ENCODE measurements around the gene MCFD2. TPM values are rescaled to one million over a fixed set of nuclear protein-coding genes. Genes with fewer than 3 reads are reported as not detected.

Gene MCFD2
- total RNA-seq = 100 to 1,000 TPM in 2 of 4 donors, 10 to 100 TPM in 2; 44.8 to 141 (median 107) TPM

GRCh38 chr2:46915281-46915810 is at the start of gene MCFD2:
Gene MCFD2 (minus strand): TSS chr2:46915806. CDS start chr2:46909171, 6,635 bp downstream.
- intact Hi-C loops (cut with DNase I; ENCODE audit: low total_unique reads) = no loop called here
- H3K27ac ChIP-seq = peak within 1 kb of the TSS; percentile 95 to 98
- no peaks in the 10 kb centered on the region for H3K27me3 ChIP-seq
- no peaks in the 10 kb centered on the region for H3K36me3 ChIP-seq
- peaks cover 0 to 13% of the 10 kb centered on the region in 2 donors for H3K4me1 ChIP-seq
- H3K4me3 ChIP-seq = peak within 1 kb of the TSS; percentile 96 to 98
- no peak for TF ChIP-seq POLR2A (IDR thresholded peaks at IDR 0.05)
- TF ChIP-seq, protein P1, sequence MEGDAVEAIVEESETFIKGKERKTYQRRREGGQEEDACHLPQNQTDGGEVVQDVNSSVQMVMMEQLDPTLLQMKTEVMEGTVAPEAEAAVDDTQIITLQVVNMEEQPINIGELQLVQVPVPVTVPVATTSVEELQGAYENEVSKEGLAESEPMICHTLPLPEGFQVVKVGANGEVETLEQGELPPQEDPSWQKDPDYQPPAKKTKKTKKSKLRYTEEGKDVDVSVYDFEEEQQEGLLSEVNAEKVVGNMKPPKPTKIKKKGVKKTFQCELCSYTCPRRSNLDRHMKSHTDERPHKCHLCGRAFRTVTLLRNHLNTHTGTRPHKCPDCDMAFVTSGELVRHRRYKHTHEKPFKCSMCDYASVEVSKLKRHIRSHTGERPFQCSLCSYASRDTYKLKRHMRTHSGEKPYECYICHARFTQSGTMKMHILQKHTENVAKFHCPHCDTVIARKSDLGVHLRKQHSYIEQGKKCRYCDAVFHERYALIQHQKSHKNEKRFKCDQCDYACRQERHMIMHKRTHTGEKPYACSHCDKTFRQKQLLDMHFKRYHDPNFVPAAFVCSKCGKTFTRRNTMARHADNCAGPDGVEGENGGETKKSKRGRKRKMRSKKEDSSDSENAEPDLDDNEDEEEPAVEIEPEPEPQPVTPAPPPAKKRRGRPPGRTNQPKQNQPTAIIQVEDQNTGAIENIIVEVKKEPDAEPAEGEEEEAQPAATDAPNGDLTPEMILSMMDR (IDR thresholded peaks at IDR 0.05) = no peak
- no peak for DNase-seq
- H3K9me3 ChIP-seq = no peaks in the 10 kb centered on the region

GRCh38 chr2:46964835-46965560 is 49.4 kb upstream of the MCFD2 start:
- H3K4me1 ChIP-seq = peaks cover 3 to 10% of the 10 kb centered on the region in 2 donors
- intact Hi-C loops (cut with DNase I; ENCODE audit: low total_unique reads) = no loop called here
- no peak for DNase-seq

GRCh38 chr2:46963941-46964673 is 48.5 kb upstream of the MCFD2 start:
- TF ChIP-seq, protein P1 (IDR thresholded peaks at IDR 0.05) = no peak
- no peak for TF ChIP-seq POLR2A (IDR thresholded peaks at IDR 0.05)
- intact Hi-C loops (cut with DNase I; ENCODE audit: low total_unique reads) = no loop called here
- Histone ChIP-seq H3K4me3 (no peak overlapping the region), H3K9me3 (no peaks in the 10 kb centered on the region), H3K4me1 (peaks cover 0 to 5% of the 10 kb centered on the region in 2 donors), H3K36me3 (no peaks in the 10 kb centered on the region), H3K27ac (peak overlapping the region; percentile 26 to 43), H3K27me3 (no peaks in the 10 kb centered on the region)
- no peak for DNase-seq

More at GRCh38 chr2:46964835-46965560, 49.4 kb upstream of the MCFD2 start:
- H3K9me3 ChIP-seq = no peaks in the 10 kb centered on the region
- no peaks in the 10 kb centered on the region for H3K36me3 ChIP-seq
- no peaks in the 10 kb centered on the region for H3K27me3 ChIP-seq
- TF ChIP-seq POLR2A (IDR thresholded peaks at IDR 0.05) = no peak
- TF ChIP-seq, protein P1 (IDR thresholded peaks at IDR 0.05) = no peak
- no peak overlapping the region for H3K4me3 ChIP-seq
- H3K27ac ChIP-seq = peak overlapping the region; percentile 26 to 43

DNA sequence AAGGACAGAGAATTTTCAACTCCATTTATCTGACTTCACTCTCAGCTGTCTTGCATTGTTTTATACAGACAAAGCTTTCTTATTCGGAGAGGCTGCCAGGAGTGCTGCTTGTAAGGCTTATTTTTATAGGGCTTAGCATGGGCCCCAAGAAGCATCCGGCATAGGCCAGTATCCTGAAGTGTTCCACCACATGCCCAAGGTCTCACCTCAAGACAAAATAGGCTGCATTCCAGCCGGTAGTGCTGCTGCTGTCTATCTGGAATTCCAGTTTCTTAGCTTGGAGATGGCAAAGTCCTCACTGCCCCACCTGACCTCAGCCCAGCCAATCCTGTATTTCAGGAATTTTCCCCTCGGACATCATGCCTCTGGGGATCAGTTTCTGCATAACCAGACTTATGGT is 47.6 kb upstream of the MCFD2 start:
- H3K4me1 ChIP-seq = peaks cover 0 to 1% of the 10 kb centered on the region in 2 donors
- TF ChIP-seq, protein P1 (IDR thresholded peaks at IDR 0.05) = no peak
- no peak for TF ChIP-seq POLR2A (IDR thresholded peaks at IDR 0.05)
- H3K36me3 ChIP-seq = no peaks in the 10 kb centered on the region
- no peak overlapping the region for H3K4me3 ChIP-seq
- H3K9me3 ChIP-seq = no peaks in the 10 kb centered on the region
- no peaks in the 10 kb centered on the region for H3K27me3 ChIP-seq
- H3K27ac ChIP-seq = no peak overlapping the region
- intact Hi-C loops (cut with DNase I; ENCODE audit: low total_unique reads) = no loop called here
- no peak for DNase-seq

DNA sequence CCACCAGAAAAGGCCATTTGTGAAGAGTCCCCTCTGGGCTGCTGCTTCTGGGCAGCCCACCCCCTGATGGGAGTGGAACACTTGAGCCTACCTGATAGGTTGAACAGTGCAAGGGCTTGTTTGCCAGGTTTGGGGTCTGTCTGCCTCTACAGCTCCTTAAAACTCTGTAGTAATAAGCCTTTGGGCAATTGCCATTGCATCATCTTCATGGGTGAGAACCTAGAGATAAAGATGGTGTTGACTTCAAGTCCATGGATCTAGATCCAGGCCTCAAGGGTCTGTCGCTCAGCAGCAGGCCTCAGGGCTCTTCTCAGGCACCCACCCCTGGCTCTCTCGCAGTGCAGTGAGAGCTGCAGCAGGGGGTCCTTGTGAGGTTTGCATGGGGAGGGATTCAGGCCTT is 47.1 kb upstream of the MCFD2 start:
- no peak overlapping the region for H3K4me3 ChIP-seq
- H3K27me3 ChIP-seq = no peaks in the 10 kb centered on the region
- H3K27ac ChIP-seq = no peak overlapping the region
- no peaks in the 10 kb centered on the region for H3K36me3 ChIP-seq
- H3K4me1 ChIP-seq = no peaks in the 10 kb centered on the region
- H3K9me3 ChIP-seq = no peaks in the 10 kb centered on the region
- intact Hi-C loops (cut with DNase I; ENCODE audit: low total_unique reads) = no loop called here
- no peak for TF ChIP-seq POLR2A (IDR thresholded peaks at IDR 0.05)
- no peak for DNase-seq
